OCI-LY1 (cell line): ENCODE results near the gene EXOSC3.

ENCODE experiments used
- H2AFZ ChIP-seq: fragments of 200-600 bp; sonication (generic), shearing (Covaris generic); 2 replicates; pipeline ENCODE4 v1.6.0; 2014; ENCODE audit warnings: antibody characterized with exemption, mild to moderate bottlenecking, low read length
- H3F3A ChIP-seq: fragments of 200-600 bp; sonication (generic), shearing (Covaris generic); 2 replicates; pipeline ENCODE4 v1.6.0; 2014; ENCODE audit warnings: mild to moderate bottlenecking, antibody characterized with exemption, low read length, moderate library complexity; ENCODE audit not compliant: insufficient read depth
- H3K27ac ChIP-seq: fragments of 200-600 bp; sonication (generic); 2 replicates; pipeline ENCODE4 v1.5.1; 2014; ENCODE audit warnings: low read length, mixed run types, mild to moderate bottlenecking, low read depth; ENCODE audit not compliant: poor library complexity, severe bottlenecking
- H3K27me3 ChIP-seq: fragments of 200-600 bp; sonication (generic); 2 replicates; pipeline ENCODE4 v1.6.0; 2014; ENCODE audit warnings: antibody characterized with exemption, mild to moderate bottlenecking, low read length, moderate library complexity; ENCODE audit not compliant: insufficient read depth
- H3K36me3 ChIP-seq: fragments of 200-600 bp; sonication (generic); 2 replicates; pipeline ENCODE4 v1.6.1; 2014; ENCODE audit warnings: mild to moderate bottlenecking, antibody characterized with exemption, low read length, moderate library complexity, mixed read lengths; ENCODE audit not compliant: insufficient read depth
- H3K4me1 ChIP-seq: fragments of 200-600 bp; sonication (generic); 2 replicates; pipeline ENCODE4 v1.5.1; 2014; ENCODE audit warnings: mild to moderate bottlenecking, low read length, moderate library complexity; ENCODE audit not compliant: insufficient read depth, severe bottlenecking
- H3K4me2 ChIP-seq: fragments of 200-600 bp; sonication (generic), shearing (Covaris generic); 2 replicates; pipeline ENCODE4 v1.6.1; 2014; ENCODE audit warnings: low read length
- H3K4me3 ChIP-seq: fragments of 200-600 bp; sonication (generic); 2 replicates; pipeline ENCODE4 v1.5.1; 2014; ENCODE audit warnings: low read length, low read depth, mild to moderate bottlenecking, mixed read lengths; ENCODE audit not compliant: poor library complexity, severe bottlenecking
- H3K79me2 ChIP-seq: fragments of 200-600 bp; shearing (Covaris generic); 2 replicates; pipeline ENCODE4 v1.6.1; 2016; ENCODE audit warnings: mixed run types, low read length, mixed read lengths; ENCODE audit not compliant: insufficient read depth
- H3K9ac ChIP-seq: fragments of 200-600 bp; sonication (generic), shearing (Covaris generic); 2 replicates; pipeline ENCODE4 v1.6.1; 2014; ENCODE audit warnings: mild to moderate bottlenecking, low read length, mixed read lengths
- H3K9me2 ChIP-seq: fragments of 200-600 bp; sonication (generic), shearing (Covaris generic); 2 replicates; pipeline ENCODE4 v1.6.1; 2014; ENCODE audit warnings: low read depth, mild to moderate bottlenecking, low read length, mixed read lengths
- H3K9me3 ChIP-seq: fragments of 200-600 bp; shearing (Covaris generic); 2 replicates; pipeline ENCODE4 v1.6.1; 2014; ENCODE audit warnings: low read length, mixed read lengths
- H4K20me1 ChIP-seq: fragments of 200-600 bp; sonication (generic), shearing (Covaris generic); 2 replicates; pipeline ENCODE4 v1.6.0; 2016; ENCODE audit warnings: mild to moderate bottlenecking, low read length; ENCODE audit not compliant: insufficient read depth
- CTCF ChIP-seq: fragments of 200-600 bp; sonication (generic), shearing (Covaris generic); IDR thresholded peaks from 2 replicates; pipeline ENCODE4 v1.5.1; 2017; ENCODE audit warnings: mild to moderate bottlenecking, antibody characterized with exemption, low read length, moderate library complexity, mixed read lengths

Gene EXOSC3

DNA sequence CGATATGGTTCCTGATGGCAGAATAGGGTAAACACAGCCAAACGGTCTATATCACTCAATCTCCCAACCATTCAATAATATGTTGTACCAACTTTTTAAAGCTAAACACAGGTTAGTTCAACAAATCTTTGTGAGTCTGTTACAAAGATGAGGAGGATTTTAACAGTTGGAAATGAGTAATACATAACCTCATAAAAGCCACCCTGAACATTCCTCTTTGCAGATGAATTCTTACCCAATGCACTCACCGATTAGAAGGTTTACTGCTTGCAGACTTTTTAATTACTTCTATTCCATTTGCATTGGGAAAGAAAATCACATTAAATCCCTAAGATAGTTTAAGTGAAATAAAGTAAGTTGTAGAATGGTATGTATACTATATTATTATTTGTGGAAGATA is 54.6 kb downstream of the EXOSC3 start:
- H2AFZ ChIP-seq, result no peak overlapping the region
- H3K9me2 ChIP-seq, result no peaks in the 10 kb centered on the region
- no peak for TF ChIP-seq CTCF
- H3K9ac ChIP-seq, result no peak overlapping the region
- no peak overlapping the region for H3K4me2 ChIP-seq
- no peak overlapping the region for H3K27ac ChIP-seq
- H3K4me3 ChIP-seq, result no peak overlapping the region
- H3K36me3 ChIP-seq, result no peaks in the 10 kb centered on the region
- H3F3A ChIP-seq, result no peaks in the 10 kb centered on the region
- H3K9me3 ChIP-seq, result no peaks in the 10 kb centered on the region
- no peaks in the 10 kb centered on the region for H3K4me1 ChIP-seq
- H3K27me3 ChIP-seq, result peaks cover 8% of the 10 kb centered on the region; the same call in 1 of the 2 replicates
- no peaks in the 10 kb centered on the region for H3K79me2 ChIP-seq
- H4K20me1 ChIP-seq, result no peaks in the 10 kb centered on the region
